Neural cell (in vitro differentiated cells): ENCODE data around the gene MGAT4B. TPM values are rescaled to one million over a fixed set of nuclear protein-coding genes. Genes with fewer than 3 reads are reported as not detected.

ENCODE experiments used
- H2AFZ ChIP-seq: fragments of 200-600, 300-800 bp; sonication (generic), shearing (Covaris generic); 2 replicates; pipeline ENCODE4 v1.6.0; 2014; ENCODE audit warnings: low read depth, mild to moderate bottlenecking, antibody characterized with exemption, low read length, moderate library complexity
- H3F3A ChIP-seq: fragments of 200-600 bp; shearing (Covaris generic); 2 replicates; pipeline ENCODE4 v1.6.1; 2016; ENCODE audit warnings: mild to moderate bottlenecking, moderate library complexity, mixed read lengths, antibody characterized with exemption, low read length; ENCODE audit not compliant: insufficient read depth, poor library complexity, severe bottlenecking
- H3K27ac ChIP-seq: fragments of 200-600, 300-800 bp; sonication (generic), shearing (Covaris generic); 2 replicates; pipeline ENCODE4 v1.5.1; 2014; ENCODE audit warnings: mild to moderate bottlenecking, low read length, moderate library complexity
- H3K27me3 ChIP-seq: fragments of 300-800, 200-600 bp; sonication (generic), shearing (Covaris generic); 2 replicates; pipeline ENCODE4 v1.6.0; 2014; ENCODE audit warnings: mild to moderate bottlenecking, low read depth, low read length, moderate library complexity; ENCODE audit not compliant: insufficient read depth
- H3K36me3 ChIP-seq: fragments of 300-800, 200-600 bp; sonication (generic), shearing (Covaris generic); 2 replicates; pipeline ENCODE4 v1.5.1; 2014; ENCODE audit warnings: mild to moderate bottlenecking, antibody characterized with exemption, low read length, moderate library complexity; ENCODE audit not compliant: insufficient read depth
- H3K4me2 ChIP-seq: fragments of 300-800, 200-600 bp; sonication (generic), shearing (Covaris generic); 2 replicates; pipeline ENCODE4 v1.6.0; 2014; ENCODE audit warnings: mild to moderate bottlenecking, low read length
- H3K4me3 ChIP-seq: fragments of 300-800, 200-600 bp; sonication (generic), shearing (Covaris generic); 2 replicates; pipeline ENCODE4 v1.5.1; 2014; ENCODE audit warnings: mild to moderate bottlenecking, low read length, moderate library complexity
- H3K79me2 ChIP-seq: fragments of 200-600 bp; shearing (Covaris generic); replicated peaks from 2 replicates; pipeline ENCODE4 v1.6.0; 2014; ENCODE audit warnings: mild to moderate bottlenecking, low read length, moderate library complexity; ENCODE audit not compliant: insufficient read depth
- H3K9ac ChIP-seq: fragments of 300-800, 200-600 bp; sonication (generic), shearing (Covaris generic); 2 replicates; pipeline ENCODE4 v1.6.1; 2016; ENCODE audit warnings: mild to moderate bottlenecking, low read length, mixed read lengths
- H3K9me2 ChIP-seq: fragments of 200-600 bp; shearing (Covaris generic); 2 replicates; pipeline ENCODE4 v1.6.1; 2016; ENCODE audit warnings: mild to moderate bottlenecking, low read length, mixed read lengths; ENCODE audit not compliant: insufficient read depth
- H3K9me3 ChIP-seq: fragments of 200-600, 300-800 bp; sonication (generic), shearing (Covaris generic); 2 replicates; pipeline ENCODE4 v1.6.1; 2016; ENCODE audit warnings: mild to moderate bottlenecking, mixed run types, low read length, moderate library complexity, mixed read lengths
- H4K20me1 ChIP-seq: fragments of 200-600 bp; shearing (Covaris generic); 2 replicates; pipeline ENCODE4 v1.6.1; 2016; ENCODE audit warnings: mild to moderate bottlenecking, mixed run types; ENCODE audit not compliant: insufficient read depth
- EP300 ChIP-seq: fragments of 450-650 bp; conservative IDR thresholded peaks from 2 replicates; pipeline ENCODE4 v1.6.1; 2014; ENCODE audit warnings: antibody characterized with exemption, mild to moderate bottlenecking, moderate library complexity; ENCODE audit not compliant: poor library complexity, severe bottlenecking
- EZH2 ChIP-seq: fragments of 200-600, 300-800 bp; shearing (Covaris generic), sonication (generic); IDR thresholded peaks from 2 replicates; pipeline ENCODE4 v1.6.1; 2014; ENCODE audit warnings: antibody characterized with exemption, low read length, borderline replicate concordance, mild to moderate bottlenecking; ENCODE audit not compliant: insufficient read depth, poor library complexity, severe bottlenecking
- MXI1 ChIP-seq: fragments of 450-650 bp; conservative IDR thresholded peaks from 2 replicates; pipeline ENCODE4 v1.6.1; 2014; ENCODE audit warnings: antibody characterized with exemption, mild to moderate bottlenecking; ENCODE audit not compliant: poor library complexity, severe bottlenecking
- POLR2AphosphoS5 ChIP-seq: IDR thresholded peaks from 2 replicates; pipeline ENCODE4 v1.6.1; 2012
- RAD21 ChIP-seq: fragments of 450-650 bp; conservative IDR thresholded peaks from 2 replicates; pipeline ENCODE4 v1.6.1; 2014; ENCODE audit warnings: antibody characterized with exemption, mild to moderate bottlenecking, moderate library complexity
- REST ChIP-seq: IDR thresholded peaks from 2 replicates; pipeline ENCODE4 v1.6.1; 2012; ENCODE audit warnings: borderline replicate concordance
- SMC3 ChIP-seq: fragments of 450-650 bp; conservative IDR thresholded peaks from 2 replicates; pipeline ENCODE4 v1.6.1; 2014; ENCODE audit warnings: antibody characterized with exemption, mild to moderate bottlenecking, moderate library complexity; ENCODE audit not compliant: poor library complexity
- TAF1 ChIP-seq: IDR thresholded peaks from 2 replicates; pipeline ENCODE4 v1.6.1; 2012; ENCODE audit warnings: low read depth
- polyA plus RNA-seq: library from polyadenylated mRNA; depleted of rRNA; stranded (reverse); fragments of >200 nt; gene quantifications from 2 replicates; pipeline ENCODE4 v1.2.3, GENCODE V29; 2014
- TF ChIP-seq, protein P1 (sequence below): fragments of 450-650 bp; IDR thresholded peaks from 2 replicates; pipeline ENCODE4 v1.5.1; 2014; ENCODE audit warnings: antibody characterized with exemption, mild to moderate bottlenecking, moderate library complexity; ENCODE audit not compliant: poor library complexity, severe bottlenecking

The MGAT4B gene
- polyA plus RNA-seq, 1 donor from 2014 or later, result 70.6 TPM

DNA sequence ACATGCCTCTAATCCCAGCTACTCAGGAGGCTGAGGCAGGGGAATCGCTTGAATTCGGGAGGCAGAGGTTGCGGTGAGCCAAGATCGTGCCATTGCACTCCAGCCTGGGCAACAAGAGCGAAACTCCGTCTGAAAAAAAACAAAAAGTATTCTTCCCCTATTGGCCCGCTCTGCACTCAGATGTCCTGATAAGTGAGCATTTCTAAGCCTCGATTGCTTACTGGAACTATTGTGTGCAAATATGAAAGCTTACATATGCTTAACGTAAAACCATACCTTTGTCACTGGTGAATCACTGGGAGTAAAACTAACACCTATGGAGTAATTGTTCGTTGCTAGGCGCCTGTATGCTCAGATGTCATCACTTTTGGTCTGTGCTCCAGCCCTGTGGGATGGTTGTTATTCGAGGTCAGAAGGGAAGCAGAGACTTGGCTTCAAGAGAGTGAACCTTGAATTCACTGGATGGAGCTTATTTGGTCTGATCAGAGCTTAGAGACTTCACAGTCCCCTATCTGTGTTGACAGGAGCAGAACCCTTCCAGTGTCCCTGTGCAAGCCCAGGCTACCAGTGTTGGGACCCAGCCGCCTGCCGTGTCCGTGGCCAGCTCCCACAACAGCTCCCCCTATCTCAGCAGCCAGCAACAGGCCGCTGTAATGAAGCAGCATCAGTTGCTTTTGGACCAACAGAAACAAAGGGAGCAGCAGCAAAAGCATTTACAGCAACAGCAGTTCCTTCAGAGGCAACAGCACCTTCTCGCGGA, 38.2 kb downstream of the MGAT4B start:
- H3F3A ChIP-seq, result no peaks in the 10 kb centered on the region
- TF ChIP-seq, protein P1, sequence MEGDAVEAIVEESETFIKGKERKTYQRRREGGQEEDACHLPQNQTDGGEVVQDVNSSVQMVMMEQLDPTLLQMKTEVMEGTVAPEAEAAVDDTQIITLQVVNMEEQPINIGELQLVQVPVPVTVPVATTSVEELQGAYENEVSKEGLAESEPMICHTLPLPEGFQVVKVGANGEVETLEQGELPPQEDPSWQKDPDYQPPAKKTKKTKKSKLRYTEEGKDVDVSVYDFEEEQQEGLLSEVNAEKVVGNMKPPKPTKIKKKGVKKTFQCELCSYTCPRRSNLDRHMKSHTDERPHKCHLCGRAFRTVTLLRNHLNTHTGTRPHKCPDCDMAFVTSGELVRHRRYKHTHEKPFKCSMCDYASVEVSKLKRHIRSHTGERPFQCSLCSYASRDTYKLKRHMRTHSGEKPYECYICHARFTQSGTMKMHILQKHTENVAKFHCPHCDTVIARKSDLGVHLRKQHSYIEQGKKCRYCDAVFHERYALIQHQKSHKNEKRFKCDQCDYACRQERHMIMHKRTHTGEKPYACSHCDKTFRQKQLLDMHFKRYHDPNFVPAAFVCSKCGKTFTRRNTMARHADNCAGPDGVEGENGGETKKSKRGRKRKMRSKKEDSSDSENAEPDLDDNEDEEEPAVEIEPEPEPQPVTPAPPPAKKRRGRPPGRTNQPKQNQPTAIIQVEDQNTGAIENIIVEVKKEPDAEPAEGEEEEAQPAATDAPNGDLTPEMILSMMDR, result peak; percentile 12
- TF ChIP-seq EZH2, result no peak
- no peak for TF ChIP-seq MXI1
- no peak for TF ChIP-seq TAF1
- no peak for TF ChIP-seq SMC3
- no peak for TF ChIP-seq RAD21
- no peak for TF ChIP-seq POLR2AphosphoS5
- H2AFZ ChIP-seq, result no peak overlapping the region
- no peak overlapping the region for H3K9ac ChIP-seq
- no peaks in the 10 kb centered on the region for H3K9me2 ChIP-seq
- no peak overlapping the region for H3K27ac ChIP-seq
- H3K9me3 ChIP-seq, result no peaks in the 10 kb centered on the region
- H4K20me1 ChIP-seq, result no peaks in the 10 kb centered on the region
- no peak overlapping the region for H3K4me2 ChIP-seq
- peaks cover 20% of the 10 kb centered on the region for H3K79me2 ChIP-seq
- H3K27me3 ChIP-seq, result no peaks in the 10 kb centered on the region
- peaks cover 8% of the 10 kb centered on the region for H3K36me3 ChIP-seq
- no peak overlapping the region for H3K4me3 ChIP-seq

DNA sequence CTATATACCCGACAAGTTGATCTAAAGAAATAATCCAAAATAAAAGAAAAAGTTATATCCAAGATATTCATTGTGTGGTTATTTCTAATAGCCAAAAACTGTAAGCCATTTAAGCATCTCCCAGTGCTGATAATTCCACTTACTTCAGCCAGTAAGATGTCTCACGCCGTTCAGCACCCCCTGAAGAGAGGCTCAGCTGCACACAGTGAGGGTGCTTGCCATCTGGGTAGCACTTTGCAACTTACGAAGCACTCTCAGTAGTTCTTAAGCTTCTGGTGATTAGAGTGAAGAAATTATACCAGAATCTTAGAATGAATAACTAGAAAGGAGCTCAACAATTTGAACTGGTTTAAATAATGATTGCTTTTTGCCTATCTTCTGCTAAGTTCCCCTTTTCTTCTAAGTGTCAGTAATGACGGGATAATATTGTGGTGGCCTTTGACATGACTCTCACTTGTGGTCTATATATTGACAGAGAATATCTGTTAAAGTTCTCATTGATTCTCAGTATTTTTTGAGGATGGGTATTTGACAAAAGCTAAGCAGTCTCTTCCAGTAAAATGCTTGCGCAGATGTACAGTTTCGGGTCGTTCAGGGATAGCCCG, 39.1 kb downstream of the MGAT4B start:
- H3K9me2 ChIP-seq, result no peaks in the 10 kb centered on the region
- no peaks in the 10 kb centered on the region for H3F3A ChIP-seq
- no peak overlapping the region for H2AFZ ChIP-seq
- H3K27me3 ChIP-seq, result no peaks in the 10 kb centered on the region
- H3K9ac ChIP-seq, result no peak overlapping the region
- H3K27ac ChIP-seq, result no peak overlapping the region
- peaks cover 8% of the 10 kb centered on the region for H3K36me3 ChIP-seq
- no peak overlapping the region for H3K4me2 ChIP-seq
- peaks cover 24% of the 10 kb centered on the region for H3K79me2 ChIP-seq
- no peaks in the 10 kb centered on the region for H4K20me1 ChIP-seq
- H3K4me3 ChIP-seq, result no peak overlapping the region
- no peaks in the 10 kb centered on the region for H3K9me3 ChIP-seq
- no peak for TF ChIP-seq POLR2AphosphoS5
- TF ChIP-seq, protein P1, result no peak
- no peak for TF ChIP-seq TAF1
- no peak for TF ChIP-seq MXI1
- no peak for TF ChIP-seq SMC3
- TF ChIP-seq EZH2, result no peak
- no peak for TF ChIP-seq RAD21
- no peak for TF ChIP-seq REST
- no peak for TF ChIP-seq EP300
